Activated CD4-positive, alpha-beta T cell treated with anti-CD3 and anti-CD28 coated beads, Interleukin-2, amount 50 U/mL, for 24 hours (primary cell): Measurements from ENCODE around the gene DCAF15.

Experiments
- DNase-seq, 2 donors: peaks; one replicate each; pipeline ENCODE4 v3.0.0-alpha.2; 2020; ENCODE audit warnings: low read depth in 1 of 2, low spot score in 1 of 2

Gene DCAF15

GRCh38 chr19:13974073-13974472 is 21.8 kb downstream of the DCAF15 start:
- DNase-seq, result no peak

- DNase-seq, result no peak
Measured at GRCh38 chr19:13975870-13976269, 23.6 kb downstream of the DCAF15 start.

DNA sequence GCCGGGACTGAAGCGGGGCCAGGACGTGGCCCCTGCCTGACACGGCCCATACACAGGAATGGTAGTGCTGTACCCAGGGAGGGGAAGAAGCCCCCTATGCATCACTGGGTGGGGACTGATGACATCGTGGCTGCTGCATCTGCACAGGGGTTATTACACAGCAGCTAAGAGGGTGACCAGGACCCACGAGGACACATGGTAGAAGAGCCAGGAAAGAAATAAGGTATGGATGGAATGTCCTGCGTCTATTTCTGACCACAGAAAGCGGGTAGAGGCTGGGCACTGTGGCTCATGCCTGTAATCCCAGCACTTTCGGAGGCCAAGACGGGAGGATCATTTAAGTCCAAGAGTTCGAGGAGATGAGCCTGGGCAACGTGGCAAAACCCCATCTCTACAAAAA is 24.1 kb downstream of the DCAF15 start:
- DNase-seq, result no peak

DNA sequence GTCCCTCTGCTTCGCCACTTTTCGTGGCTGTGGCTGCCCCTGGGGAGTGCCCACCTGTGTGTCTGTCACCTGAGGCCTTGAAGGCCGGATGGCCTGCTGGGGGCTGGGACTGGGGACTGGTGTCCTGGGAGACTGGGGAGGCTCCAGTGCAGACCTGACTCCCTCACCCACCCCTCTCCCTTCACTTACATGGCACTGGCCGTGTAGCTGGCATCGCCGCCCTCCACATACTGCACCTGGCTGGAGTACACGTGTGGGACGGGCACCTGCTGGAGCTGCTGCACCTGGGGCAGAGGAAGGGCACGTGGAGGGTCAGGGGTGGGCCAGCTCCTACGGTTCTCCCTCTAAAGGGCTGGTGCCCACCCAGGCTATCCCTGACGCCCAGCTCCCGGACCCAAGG is 25.5 kb downstream of the DCAF15 start:
- DNase-seq, result no peak

DNA sequence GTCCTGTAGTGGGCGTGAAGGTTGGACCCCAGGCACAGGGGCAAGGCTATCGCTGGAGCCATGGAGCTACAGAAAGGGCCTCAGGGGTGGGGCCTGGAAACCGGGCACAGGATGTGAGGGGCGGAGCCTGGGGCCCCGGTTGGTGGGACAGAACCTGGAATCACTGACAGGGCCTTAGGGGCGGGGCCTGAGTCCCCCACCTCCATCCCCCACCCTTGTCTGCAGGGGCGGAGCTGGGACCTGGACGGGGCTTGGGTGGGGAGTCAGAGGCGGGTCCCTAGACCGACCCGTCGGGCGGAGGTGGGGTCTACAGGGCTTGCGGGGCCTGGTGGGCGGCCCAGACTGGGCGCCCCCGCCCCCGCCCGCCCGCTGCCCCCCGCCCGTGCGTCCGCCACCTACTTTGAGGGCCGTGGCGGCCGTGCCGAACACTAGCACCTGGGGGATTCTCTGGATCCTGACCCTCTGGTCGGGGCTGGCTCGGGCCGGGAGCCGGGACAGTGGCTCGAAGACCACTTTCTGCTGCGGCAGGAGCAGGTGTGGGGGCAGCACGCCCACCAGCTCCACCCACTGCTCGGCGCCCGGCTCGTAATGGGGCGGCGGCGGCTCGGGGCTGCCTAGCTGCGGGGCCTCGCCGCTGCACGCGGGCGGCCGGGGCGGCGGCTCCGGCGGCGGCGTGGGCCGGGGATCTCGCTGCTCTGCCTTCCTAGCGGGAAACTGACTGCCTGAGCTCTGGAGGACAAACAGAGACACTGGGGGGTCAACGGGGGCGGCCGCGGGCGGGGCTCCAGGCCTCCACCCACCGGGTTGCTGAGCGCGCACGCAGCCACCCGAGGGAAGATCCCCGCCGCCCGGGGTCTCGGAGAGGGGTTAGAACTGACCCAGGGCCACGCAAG is 26.3 kb downstream of the DCAF15 start:
- no peak for DNase-seq

GRCh38 chr19:13979244-13979615 is 26.9 kb downstream of the DCAF15 start:
- DNase-seq, result no peak

DNA sequence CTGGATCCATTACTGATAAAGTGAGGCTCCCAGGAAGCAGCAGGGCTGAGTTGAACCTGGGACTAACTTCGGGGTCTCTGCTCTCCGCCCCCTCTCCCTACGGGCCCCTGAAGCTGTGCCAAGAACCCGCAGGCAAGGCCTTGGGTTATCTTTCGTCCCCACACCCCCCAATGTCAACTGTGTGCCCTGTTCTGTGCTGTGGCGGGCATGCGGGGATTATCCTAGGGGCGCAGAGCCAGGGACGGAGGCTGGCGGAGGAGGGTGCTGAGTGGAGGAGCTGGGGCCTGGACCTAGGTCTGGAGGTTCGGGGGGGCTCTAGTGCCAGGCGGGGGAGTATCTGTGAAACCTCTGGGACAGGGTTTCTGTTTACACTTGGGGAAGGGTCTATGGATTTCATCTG is 27.4 kb downstream of the DCAF15 start:
- DNase-seq, result no peak

GRCh38 chr19:13980340-13980739 is 28.0 kb downstream of the DCAF15 start:
- DNase-seq, result no peak

DNA sequence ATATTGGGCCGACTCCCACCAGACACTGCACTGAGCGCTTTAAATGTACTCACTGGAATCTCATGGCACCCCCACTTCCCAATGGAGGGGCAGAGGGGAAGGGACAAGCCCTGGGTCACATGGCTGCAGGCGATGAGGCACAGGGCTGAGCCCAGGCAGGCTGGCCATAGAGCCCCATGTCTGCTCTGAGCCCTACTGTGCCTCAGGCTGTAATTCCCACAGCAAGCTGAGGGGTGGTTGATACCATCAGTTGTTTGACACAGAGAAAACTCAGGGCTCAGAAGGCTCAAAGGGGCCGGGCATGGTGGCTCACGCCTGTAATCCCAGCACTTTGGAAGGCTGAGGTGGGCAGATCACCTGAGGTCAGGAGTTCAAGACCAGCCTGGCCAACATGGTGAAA is 28.7 kb downstream of the DCAF15 start:
- DNase-seq, result no peak

GRCh38 chr19:13981467-13981866 is 29.2 kb downstream of the DCAF15 start:
- no peak for DNase-seq

DNA sequence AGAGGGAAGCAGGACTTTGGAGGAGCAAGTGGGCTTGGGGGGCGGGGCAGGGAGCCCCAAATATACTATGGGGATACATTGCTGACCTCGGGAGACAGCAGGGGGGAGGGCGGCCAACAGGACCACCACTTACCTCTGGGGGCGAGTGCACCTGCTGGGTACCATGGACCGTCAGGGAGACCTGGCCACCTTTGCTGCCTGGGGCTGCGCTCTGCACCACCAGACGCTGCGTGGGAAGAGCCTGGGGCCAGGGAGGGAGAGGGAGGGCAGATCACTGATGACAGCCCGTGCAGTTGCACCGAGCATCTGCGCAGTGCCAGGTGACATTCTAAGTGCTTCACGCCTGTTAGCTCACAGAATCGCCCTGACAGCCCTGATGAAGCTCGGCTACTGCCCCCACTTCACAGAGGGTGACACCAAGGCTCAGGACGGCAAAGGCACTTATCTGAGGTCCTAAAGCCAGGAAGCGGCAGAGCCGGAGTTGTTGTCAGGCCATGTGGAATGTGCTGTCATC is 29.7 kb downstream of the DCAF15 start:
- no peak for DNase-seq

DNA sequence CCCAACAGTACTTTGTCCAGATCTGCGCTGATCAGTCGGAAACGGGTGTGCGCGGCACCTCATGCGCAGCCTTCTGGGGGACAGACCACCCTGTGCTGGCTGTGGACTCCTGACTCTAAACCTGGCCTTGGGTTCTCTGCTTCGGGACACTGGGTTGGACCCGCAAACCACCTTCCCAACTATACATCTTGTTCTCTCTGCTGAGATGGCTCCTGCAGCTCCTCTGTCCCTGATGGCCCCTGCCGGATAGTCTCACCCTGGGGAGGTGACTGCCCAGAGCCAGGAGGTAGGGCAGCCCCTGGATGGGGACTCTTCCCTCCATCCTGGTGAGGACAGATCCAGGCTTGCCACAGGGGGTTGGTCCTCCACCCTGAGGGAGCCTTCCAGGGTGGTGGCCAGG is 30.5 kb downstream of the DCAF15 start:
- no peak for DNase-seq

DNA sequence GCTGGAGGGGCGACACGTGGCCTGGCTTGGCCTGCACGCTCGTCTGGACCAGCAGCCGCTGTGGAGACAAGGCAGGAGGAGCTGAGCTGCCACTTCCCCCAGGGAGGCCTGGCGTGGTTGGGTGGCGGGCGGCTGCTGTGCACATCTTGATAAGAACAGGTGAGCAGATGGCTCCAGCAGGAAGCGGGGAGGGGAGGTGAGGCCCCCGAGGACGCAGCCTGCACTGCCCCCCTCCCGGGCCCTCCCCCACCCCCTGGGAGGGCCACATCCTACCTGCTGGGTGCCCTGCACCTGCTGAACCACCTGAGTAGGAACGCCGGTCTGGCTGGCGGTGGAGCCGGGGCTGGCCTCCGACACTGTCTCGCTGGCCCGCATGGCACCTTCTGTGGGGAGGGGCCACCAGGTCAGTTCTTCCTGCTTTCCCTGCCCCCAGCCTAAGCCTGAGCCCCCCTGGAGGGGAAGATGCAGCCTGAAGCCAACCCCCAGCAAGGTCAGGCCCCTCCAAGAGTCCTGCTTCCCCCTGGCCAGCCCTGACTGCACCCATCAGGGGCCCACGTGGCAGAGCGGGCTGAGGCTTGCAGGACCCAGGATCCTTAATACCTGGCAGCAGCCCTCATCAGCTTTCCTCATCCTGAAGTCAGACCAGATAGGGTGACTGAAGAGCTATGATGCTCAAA is 31.0 kb downstream of the DCAF15 start:
- DNase-seq, result no peak

GRCh38 chr19:13984186-13984585 is 31.9 kb downstream of the DCAF15 start:
- no peak for DNase-seq

DNA sequence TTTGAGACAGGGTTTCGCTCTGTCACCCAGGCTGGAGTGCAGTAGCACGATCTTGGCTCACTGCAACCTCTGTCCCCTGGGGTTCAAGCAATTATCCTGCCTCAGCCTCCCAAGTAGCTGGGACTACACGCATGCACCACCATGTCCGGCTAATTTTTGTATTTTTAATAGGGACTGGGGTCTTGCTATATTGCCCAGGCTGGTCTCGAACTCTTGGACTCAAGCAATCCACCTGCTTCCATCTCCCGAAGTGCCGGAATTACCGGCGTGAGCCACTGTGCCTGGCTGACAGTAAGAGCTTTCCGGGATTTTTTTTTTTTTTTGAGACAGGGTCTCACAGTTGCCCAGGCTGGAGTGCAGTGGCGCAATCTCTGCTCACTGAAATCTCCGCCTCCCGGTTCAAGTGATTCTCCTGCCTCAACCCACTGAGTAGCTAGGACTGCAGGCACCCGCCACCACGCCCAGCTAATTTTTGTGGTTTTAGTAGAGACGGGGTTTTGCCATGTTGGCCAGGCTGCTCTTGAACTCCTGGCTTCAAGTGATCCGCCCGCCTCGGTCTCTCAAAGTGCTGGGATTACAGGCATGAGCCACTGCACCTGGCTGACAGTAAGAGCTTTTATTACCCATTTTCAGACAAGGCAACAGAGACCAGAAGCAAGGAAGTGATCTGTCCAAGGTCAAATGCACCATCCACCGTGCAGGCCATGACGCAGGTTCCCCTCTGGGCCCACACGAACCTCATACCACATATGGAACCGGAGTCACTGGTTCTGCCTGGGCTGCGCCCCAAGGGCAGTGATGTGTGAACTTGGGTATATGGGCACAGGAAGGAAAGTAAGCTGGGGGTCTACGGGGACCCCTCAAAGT is 32.8 kb downstream of the DCAF15 start:
- no peak for DNase-seq

DNA sequence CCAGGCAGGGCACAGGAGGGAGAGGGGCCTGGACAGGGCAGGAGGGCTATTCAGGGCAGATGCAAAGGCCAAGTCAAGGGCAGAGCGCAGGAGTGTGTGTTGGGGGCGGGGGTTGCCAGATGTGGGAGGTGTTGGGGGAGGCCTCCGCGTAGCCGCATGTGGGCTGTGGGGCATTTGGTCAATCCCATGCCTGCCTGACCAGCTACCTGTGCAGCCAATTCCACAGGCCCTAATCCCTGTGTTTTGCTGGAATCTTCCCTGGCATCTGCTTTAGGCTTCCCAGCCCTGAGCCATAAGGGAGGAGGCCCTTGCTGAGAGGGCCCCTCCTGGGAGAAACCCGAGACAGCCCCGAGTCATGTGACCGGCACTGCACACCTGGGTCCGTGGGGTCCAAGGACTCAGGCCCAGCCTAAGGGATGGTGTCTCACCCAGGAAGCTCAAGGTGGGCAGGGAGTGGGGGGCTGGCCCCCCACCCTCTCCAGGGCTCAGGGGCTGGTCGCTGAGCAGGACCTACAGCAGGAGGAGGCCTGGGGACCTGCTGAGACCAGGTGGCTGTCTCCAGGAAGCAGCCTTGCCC is 33.5 kb downstream of the DCAF15 start:
- DNase-seq, result peak in 1 of 2 donors; percentile 30

- peak; percentile 94 to 99 for DNase-seq
Measured at GRCh38 chr19:13986348-13986904, 34.1 kb downstream of the DCAF15 start.

DNA sequence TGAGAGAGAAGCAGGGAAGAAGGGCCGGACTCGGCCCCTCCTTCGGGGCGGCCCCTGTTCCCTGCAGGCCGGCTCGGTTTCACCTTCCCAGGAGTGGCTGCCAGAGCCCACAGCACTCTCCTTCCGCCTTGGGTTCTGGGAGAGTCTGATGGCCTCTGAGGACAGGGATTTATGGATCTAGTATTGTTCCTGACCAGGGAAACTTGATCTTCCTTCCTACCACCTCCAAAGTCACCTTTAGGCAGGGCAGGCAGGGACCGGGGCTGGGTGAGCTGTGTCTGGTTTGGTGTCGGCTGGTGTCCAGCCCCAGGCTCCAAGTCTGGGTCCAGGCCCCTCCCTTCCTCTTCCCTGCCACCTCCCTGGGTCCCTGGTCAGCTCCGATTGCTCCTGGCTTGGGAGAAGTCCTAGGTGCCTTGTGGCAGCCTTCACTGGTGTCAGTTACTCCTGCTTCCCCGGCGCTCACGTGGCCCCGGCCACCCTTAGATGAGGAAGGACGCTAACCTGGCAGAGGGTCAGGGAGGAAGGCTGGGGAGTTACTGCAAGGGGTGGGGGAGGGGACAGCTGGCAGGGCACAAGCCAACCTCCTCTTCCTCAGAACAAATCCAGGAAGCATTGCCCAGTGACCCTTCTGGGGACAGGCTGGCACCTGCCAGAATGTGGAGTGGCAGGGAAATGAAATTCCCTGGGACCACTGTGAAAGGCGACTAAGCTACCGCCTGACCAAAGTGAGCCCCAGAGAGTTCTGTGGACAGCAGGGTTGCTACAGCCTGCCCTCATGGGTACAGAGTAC is 35.0 kb downstream of the DCAF15 start:
- DNase-seq, result no peak

GRCh38 chr19:13989487-13989886 is 37.2 kb downstream of the DCAF15 start:
- DNase-seq, result no peak

- DNase-seq, result no peak
Measured at GRCh38 chr19:13990085-13990484, 37.8 kb downstream of the DCAF15 start.
